DMS53 treated with DMSO at 0.1 percent for 48 hours (cell line): ENCODE measurements around the gene SORBS1.

ENCODE experiments used
- DNase-seq: peaks from one replicate; lab custom pipeline; 2025; ENCODE audit not compliant: unreplicated experiment; lab: John Stamatoyannopoulos, UW

The SORBS1 gene

DNA sequence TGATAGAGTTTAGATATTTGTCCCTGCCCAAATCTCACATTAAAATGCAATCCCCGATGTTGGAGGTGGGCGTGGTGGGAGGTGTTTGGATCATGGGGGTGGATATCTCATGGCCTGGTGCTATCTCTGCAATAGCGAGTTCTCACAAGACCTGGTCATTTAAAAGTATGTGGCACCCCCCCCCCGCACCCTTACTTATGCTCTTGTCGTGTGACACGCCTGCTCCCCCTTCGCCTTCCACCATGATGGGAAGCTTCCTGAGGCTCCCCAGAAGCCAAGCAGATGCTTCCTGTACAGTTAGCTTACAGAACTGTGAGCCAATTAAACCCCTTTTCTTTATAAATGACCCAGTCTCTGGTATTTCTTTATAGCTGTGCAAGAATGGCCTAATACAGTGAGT is 118.8 kb downstream of the SORBS1 start:
- no peak for DNase-seq

DNA sequence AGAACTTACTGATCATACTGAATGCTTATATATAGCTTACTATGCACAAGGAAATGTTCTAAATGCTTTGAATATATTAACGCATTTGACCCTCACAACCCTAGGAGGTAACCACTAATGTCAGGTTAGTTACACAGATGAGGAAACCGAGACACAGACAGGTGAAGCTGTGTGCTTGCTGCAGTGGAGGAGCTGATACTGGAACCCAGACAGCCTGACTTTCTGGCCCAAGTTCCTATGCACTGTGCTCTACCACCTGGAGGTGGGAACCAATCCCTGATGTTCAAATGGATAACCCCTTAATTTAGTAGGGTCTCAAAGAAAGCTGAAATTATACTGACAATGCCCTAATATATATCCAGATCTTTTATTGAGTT is 119.6 kb downstream of the SORBS1 start:
- no peak for DNase-seq

GRCh38 chr10:95440756-95441546 is 120.2 kb downstream of the SORBS1 start:
- DNase-seq, result peak; percentile 74

DNA sequence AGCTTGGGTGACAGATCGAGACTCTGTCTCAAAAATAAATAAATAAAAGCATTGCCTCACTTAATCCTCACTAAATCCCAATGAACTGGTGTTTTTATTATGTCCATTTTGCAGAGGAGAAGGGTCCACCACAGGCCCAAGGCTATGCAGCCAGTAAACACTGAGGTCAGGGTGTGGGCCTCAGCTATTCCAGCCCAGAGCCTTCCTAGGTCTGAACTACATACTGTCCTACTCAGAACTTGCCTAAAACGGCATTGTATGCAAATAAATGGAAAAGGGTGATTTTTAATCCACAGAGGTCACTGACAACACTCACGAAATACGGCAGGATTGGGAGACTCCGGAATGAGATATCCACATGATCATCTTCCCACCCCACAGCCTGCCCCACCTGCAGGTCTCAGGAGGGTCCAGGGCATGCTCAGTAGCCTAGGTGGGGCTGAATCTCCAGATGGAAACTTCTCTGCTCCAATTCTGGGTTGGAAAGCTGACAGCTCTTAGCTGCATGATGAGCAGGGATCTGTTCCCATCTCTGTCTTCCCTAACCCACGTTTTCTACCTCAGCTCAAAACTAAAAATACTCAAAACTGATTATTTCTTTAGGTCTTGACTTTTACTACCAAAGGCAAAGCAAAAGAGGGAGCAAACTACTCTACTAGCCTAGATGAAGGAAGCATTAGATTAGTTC is 121.0 kb downstream of the SORBS1 start:
- no peak for DNase-seq

GRCh38 chr10:95438781-95439180 is 122.4 kb downstream of the SORBS1 start:
- no peak for DNase-seq

- no peak for DNase-seq
Measured at GRCh38 chr10:95437669-95438068, 123.5 kb downstream of the SORBS1 start.

GRCh38 chr10:95435548-95436279 is 125.5 kb downstream of the SORBS1 start:
- no peak for DNase-seq

GRCh38 chr10:95434583-95434982 is 126.6 kb downstream of the SORBS1 start:
- no peak for DNase-seq

- DNase-seq, result no peak
Measured at GRCh38 chr10:95431900-95432342, 129.2 kb downstream of the SORBS1 start.

GRCh38 chr10:95430231-95430951 is 130.8 kb downstream of the SORBS1 start:
- peak; percentile 66 for DNase-seq

DNA sequence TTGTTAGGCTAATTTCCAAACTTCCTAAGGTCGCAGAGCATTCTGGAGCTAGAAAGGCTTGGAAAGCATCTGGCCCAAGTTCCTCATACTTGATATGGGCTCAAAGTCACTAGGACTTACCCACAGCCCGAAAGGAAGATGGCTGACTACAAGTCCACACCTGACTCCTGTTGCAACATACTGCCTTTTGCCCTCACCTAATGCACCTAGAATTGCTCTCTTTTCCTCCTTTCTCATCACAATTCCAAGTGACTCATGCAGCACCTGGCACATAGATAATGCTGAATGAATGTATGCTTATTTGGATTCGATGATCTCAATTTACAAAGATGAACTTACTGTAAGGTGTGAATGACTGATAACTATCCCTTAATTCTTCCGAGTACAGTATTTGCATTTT is 131.5 kb downstream of the SORBS1 start:
- no peak for DNase-seq

GRCh38 chr10:95428701-95429100 is 132.5 kb downstream of the SORBS1 start:
- DNase-seq, result no peak

- no peak for DNase-seq
Measured at GRCh38 chr10:95426482-95426881, 134.7 kb downstream of the SORBS1 start.

- DNase-seq, result no peak
Measured at GRCh38 chr10:95425592-95426465, 135.3 kb downstream of the SORBS1 start.

DNA sequence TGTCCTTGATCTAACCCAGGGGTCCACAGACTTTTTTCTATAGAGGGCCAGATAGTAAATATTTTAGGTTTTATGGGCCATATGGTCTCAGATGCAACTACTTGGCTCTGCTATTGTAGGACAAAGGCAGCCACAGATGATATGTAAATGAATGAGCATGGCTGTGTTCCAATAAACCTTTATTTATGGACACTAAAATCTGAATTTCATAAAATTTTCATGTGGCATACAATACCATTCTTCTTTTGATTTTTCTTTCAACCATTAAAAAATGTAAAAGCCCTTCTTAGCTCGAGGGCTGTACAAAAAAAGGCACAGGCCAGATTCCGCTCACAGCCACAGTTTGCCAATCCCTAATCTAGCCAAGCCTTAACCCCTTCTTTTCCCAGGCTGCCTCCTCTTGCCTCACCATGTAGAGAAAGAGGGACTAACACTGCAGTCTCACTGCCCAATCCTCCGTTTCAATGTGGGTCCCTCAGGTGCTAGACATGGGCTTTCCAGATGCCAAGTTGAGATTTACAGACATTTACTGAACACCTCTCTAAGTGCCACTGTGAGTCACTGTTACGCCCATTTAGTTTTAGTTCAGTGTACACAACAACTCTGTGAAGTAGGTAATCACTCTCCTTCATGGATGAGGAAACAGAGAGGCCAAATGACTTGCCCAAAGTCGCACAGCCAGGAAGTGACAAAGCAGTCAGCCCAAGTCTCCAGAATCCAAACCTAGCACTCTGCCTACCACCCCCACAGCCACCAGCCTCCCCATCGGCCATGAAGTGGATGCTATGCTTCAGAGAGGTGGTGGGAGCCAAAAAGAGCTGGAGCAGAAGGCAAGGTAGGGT is 137.8 kb downstream of the SORBS1 start:
- peak; percentile 69 for DNase-seq

GRCh38 chr10:95422233-95422632 is 138.9 kb downstream of the SORBS1 start:
- no peak for DNase-seq

DNA sequence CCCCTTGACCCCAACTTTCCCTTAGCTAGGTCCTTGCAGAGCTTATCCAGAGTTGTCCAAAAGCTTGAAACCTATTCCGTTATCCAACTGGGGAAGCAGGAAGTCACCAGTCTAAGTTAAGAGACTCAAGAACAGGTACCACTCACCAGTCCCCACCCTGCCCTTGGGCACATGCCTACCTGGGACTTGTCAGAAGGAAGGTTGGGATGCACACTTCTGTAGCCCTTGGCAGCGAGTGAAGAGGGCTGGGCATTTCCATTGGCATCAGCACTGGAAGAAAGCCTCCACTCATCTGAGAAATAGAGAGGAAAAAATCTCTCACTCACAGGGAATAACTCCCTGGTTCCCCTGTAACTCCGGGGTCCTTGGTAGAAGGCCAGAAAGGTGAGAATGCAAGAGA is 139.4 kb downstream of the SORBS1 start:
- no peak for DNase-seq

DNA sequence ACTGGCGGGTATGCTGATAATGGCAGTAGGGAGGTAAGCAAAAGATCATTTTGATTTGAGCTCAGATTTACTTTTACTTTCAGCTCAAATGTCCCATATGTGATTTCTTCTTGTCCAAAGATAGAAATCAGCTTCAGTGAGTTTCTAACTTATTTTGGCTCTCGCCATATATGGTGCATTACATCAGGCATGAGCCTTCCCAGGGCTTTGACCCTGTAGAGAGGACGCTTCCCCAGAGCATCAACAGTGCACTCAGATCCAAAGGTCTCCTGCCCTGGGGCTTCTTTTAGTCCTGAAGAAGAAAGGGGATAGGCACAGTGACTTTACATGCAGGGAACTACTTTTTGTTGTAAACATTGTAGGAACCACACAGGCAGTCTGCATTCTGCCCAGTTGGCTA is 141.8 kb downstream of the SORBS1 start:
- DNase-seq, result no peak

DNA sequence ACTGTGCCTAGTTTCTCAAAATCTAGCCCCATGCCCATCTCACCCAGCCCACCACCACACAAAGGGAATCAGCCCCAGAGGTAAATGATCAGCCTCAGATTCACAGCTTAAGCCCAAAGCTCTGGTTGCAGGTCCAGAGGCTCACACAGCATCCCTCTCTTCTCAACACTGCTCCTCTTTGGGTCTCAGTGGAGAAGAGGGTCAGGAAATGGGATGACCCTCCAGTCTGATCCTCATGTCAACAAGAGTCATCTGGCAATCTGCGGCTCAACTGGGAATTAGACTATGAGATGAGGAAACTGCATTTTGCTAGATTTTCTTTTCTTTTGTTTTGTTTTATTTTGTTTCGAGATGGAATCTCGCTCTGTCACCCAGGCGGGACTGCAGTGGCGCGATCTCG is 144.2 kb downstream of the SORBS1 start:
- DNase-seq, result no peak
